ENCODE data around the gene RFTN2. TPM values are rescaled to one million over a fixed set of nuclear protein-coding genes. Genes with fewer than 3 reads are reported as not detected.

RFTN2 gene
- total and polyA plus RNA-seq, 2 donors (not counting 3 experiments of a cell fraction or from before 2014, with no cell fraction given), result 5.0 to 8.0 TPM

DNA sequence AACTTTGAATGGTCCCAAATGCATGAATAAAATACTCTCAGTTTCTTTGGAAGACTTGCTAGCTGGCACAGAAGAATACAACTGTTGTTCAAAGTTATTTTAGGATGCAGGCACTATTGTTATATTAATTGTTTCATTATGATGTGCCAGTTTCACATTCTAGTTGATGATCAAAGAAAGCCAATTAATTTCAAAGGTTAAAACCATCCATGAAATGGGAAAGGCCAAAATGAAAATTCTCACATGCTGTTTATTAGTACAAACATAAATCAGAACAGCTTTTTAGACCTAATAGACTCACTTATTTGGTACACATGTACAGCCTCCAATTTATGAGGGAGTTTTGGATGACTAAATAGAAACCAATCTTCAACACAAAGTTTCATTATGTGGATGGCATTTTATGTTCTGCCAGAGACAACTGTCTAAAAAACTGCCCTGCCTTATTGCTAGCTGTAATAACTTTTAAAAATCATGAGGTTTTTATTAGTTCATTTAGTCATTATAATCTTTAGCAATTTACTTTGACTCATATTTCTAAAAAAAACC is 42.2 kb downstream of the RFTN2 start:
- no peak for FAIRE-seq
- dilution Hi-C loops (cut with MboI; ENCODE audit: extremely low pct_ligation_motif_present, low sequenced_read_pairs) (no loop called here), intact Hi-C loops (cut with micrococcal nuclease) (no loop called here)

More for the DNA sequence above, 42.2 kb downstream of the RFTN2 start:
- Histone ChIP-seq H2AFZ (ENCODE audit: low read depth, low read length) (no peak overlapping the region), H3K9me1 (replicated peaks; ENCODE audit: control insufficient read depth, extremely low read depth, insufficient read depth, low read length) (no peaks in the 10 kb centered on the region), H3K4me1 (ENCODE audit: control insufficient read depth, extremely low read depth, insufficient read depth, low read length) (no peaks in the 10 kb centered on the region), H3K36me3 (ENCODE audit: control insufficient read depth in 2 of 2, extremely low read depth in 1 of 2, insufficient read depth in 2 of 2, low read length in 2 of 2) (no peaks in the 10 kb centered on the region), H3K4me2 (ENCODE audit: insufficient read depth, low read length) (no peak overlapping the region), H3K4me3 (replicated peaks in 1 of 3; ENCODE audit: insufficient read depth in 1 of 3, low read depth in 1 of 3, low read length in 3 of 3) (no peak overlapping the region), H3K79me2 (ENCODE audit: control insufficient read depth, insufficient read depth, low read length) (no peaks in the 10 kb centered on the region), H3K9ac (replicated peaks; ENCODE audit: extremely low read depth, insufficient read depth, low read length) (no peak overlapping the region), H4K20me1 (replicated peaks; ENCODE audit: control insufficient read depth, extremely low read depth, insufficient read depth, low read length) (no peaks in the 10 kb centered on the region), H3K9me3 (replicated peaks; ENCODE audit: control insufficient read depth, insufficient read depth, low read length) (no peaks in the 10 kb centered on the region), H3K27ac (ENCODE audit: insufficient read depth, low read depth, low read length) (no peak overlapping the region), H3K27me3 (ENCODE audit: control insufficient read depth in 2 of 2, insufficient read depth in 2 of 2, low read length in 2 of 2) (no peaks in the 10 kb centered on the region)
- ChIA-PET CTCF (no interaction called here), POLR2A (no interaction called here)
- no peak for TF ChIP-seq JUN (IDR thresholded peaks at IDR 0.05; ENCODE audit: borderline replicate concordance, insufficient read depth, insufficient read length, low read depth)
- no peak for TF ChIP-seq EZH2 (IDR thresholded peaks at IDR 0.05; ENCODE audit: borderline replicate concordance, low read depth, low read length, severe bottlenecking)
- TF ChIP-seq MYC (IDR thresholded peaks at IDR 0.05; ENCODE audit: low read depth, low read length), result no peak
- TF ChIP-seq CTCF (IDR thresholded peaks at IDR 0.05; ENCODE audit: extremely low read depth in 1 of 2, insufficient read depth in 1 of 2, low read depth in 1 of 2, low read length in 2 of 2), result no peak
- no peak for TF ChIP-seq FOS (IDR thresholded peaks at IDR 0.05; ENCODE audit: borderline replicate concordance, insufficient read depth, low read length)
- TF ChIP-seq, protein P1, sequence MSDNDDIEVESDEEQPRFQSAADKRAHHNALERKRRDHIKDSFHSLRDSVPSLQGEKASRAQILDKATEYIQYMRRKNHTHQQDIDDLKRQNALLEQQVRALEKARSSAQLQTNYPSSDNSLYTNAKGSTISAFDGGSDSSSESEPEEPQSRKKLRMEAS (IDR thresholded peaks at IDR 0.05; ENCODE audit: insufficient read depth, insufficient read length), result no peak
- TF ChIP-seq POLR2A (IDR thresholded peaks at IDR 0.05; ENCODE audit: low read depth, low read length), result no peak
- DNase-seq (ENCODE audit: low read depth, low spot score), result no peak
- BruUV-seq (replicated peaks), result no TSS peak

All from endothelial cell of umbilical vein (primary cell).